Stimulated activated CD8-positive, alpha-beta memory T cell treated with anti-CD3 and anti-CD28 coated beads, Interleukin-2, amount 100 ng/mL, for 48 hours (primary cell): ENCODE data around the gene SHISA7.
A peak's percentile ranks its signal among the peaks of the same experiment; 100 is the strongest.

Source experiments
- DNase-seq, 2 donors: peaks; one replicate each; pipeline ENCODE4 v3.0.0-alpha.2; 2020; ENCODE audit warnings: low read depth in 2 of 2

Gene SHISA7

DNA sequence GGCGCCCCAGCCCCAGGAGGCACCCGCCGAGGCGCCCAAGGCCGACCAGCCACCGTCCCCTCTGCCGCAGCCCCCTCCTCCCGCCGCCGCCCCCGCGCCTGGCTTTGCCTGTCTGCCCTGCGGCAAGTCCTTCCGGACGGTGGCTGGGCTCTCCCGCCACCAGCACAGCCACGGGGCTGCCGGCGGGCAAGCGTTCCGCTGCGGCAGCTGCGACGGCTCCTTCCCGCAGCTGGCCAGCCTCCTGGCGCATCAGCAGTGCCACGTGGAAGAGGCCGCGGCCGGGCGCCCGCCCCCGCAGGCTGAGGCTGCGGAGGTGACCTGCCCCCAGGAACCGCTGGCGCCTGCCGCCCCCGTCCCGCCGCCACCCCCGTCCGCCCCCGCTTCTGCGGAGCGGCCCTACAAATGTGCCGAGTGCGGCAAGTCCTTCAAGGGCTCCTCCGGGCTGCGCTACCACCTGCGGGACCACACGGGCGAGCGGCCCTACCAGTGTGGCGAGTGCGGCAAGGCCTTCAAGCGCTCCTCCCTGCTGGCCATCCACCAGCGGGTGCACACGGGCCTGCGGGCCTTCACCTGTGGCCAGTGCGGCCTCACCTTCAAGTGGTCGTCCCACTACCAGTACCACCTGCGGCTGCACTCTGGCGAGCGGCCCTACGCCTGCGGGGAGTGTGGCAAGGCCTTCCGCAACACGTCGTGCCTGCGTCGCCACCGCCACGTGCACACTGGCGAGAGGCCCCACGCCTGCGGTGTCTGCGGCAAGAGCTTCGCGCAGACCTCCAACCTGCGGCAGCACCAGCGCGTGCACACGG lies 39.3 kb upstream of the SHISA7 start:
- no peak for DNase-seq

DNA sequence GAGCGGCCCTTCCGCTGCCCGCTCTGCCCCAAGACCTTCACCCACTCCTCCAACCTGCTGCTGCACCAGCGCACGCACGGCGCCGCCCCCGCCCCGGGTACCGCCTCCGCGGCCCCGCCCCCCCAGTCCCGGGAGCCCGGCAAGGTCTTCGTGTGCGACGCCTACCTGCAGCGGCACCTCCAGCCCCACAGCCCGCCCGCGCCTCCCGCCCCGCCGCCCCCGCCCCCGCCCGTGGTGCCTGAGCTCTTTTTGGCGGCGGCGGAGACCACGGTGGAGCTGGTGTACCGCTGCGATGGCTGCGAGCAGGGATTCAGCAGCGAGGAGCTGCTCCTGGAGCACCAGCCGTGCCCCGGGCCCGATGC lies 38.7 kb upstream of the SHISA7 start:
- no peak for DNase-seq

DNA sequence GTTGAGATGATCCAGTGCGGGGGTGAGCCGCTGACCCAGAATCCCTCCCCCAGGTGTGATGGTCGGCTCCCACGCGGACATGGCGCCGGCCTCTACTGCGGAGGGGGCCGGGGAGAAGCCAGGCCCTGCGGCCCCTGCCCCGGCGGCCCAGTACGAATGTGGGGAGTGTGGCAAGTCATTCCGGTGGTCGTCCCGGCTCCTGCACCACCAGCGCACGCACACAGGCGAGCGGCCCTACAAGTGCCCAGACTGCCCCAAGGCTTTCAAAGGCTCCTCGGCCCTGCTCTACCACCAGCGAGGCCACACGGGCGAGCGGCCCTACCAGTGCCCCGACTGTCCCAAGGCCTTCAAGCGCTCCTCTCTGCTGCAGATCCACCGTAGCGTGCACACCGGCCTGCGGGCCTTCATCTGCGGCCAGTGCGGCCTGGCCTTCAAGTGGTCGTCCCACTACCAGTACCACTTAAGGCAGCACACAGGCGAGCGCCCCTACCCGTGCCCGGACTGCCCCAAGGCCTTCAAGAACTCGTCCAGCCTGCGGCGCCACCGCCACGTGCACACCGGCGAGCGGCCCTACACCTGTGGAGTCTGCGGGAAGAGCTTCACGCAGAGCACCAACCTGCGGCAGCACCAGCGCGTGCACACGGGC lies 38.2 kb upstream of the SHISA7 start:
- no peak for DNase-seq

DNA sequence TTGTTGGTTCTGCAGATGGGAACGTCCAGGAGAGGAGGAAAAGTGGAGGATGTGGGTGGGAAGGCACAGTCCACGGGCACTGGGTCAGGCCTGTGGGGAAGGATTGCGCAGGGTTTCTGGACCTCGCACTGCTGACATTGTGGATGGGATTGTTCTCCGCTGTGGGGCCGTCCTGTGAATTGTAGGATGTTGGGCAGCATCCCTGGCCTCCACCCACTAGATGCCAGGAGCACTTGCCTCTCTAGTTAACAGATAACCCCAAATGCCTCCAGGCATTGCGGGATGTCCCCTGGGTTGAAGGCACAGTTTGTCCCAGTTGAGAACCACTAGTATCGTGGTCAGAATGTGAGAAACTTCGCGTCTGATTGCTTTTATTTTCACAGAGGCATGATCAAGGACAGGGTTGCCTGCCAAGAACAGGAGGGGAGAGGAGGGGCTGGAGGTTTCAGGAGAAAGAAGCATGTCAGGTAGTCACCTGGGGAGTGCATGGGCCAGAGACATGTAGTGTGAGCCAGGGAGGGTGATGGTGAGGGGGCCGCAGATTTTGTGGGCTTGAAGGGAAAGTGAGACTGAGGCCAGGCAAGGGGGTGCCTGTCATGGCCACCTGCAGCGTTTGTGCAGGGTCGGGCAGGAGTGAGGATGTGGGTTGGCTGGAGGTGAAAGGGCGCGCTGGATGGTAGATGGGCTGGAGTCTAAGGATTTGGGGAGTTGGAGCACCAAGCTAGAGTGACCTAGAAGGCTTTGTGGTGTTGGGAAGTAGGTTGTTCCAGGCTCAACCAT lies 36.5 kb upstream of the SHISA7 start:
- DNase-seq, result no peak

DNA sequence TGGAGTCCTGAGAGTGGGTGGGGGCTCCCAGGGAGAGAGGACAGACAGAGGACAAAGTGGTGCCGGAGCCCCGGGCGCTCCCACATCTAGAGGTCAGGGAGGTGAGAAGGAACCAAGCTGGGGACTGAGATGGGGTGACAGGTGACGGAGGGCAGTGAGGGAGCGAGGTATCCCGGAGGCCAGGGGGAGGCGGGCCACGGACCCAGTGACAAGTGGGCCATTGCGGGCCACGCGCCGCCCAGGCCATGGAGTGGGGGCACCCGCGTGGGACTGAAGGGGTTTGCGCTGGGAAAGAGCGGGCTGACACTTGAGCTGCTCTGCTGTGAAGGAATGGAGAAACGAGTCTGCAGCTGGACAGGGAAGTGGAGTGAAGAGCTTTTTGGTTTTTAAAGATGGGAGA lies 35.9 kb upstream of the SHISA7 start:
- DNase-seq, result no peak

DNA sequence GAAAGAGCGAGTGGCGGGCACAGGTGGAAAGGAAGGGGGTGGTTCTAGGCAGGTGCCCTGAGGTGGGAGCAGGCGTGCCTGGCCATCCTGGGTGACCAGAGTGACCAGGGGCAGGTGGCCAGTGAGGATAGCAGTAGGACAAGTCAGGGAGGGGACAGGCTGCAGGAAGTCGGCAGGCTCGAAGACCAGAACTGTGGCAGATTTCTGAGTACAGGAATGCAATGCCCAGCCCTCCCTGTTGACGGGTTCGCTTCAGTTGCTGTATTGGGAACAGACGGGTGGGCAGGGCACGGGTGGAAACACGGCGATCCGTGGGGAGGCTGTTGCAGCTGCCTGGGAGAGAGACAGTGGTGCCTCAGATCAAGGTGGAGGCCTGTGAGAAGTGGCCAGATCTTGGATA lies 35.3 kb upstream of the SHISA7 start:
- DNase-seq, result no peak

DNA sequence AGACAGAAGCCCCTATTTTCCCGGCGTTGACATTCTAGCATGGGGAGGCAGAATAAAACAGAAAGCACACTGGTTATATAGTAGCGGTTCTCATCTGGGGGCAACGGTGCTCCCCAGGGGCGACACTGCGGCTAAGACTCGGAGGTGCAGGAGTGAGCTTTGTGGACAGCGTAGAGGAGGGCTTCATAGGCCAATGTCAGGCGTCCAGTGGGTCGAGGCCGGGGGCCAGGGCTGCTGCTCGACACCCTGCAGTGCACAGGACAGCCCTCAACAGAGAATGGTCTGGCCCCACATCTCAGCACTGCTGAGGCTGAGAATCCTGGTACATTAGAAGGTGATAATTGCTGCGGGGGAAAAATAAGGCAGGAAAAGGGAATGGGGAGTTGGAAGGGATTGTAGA lies 34.8 kb upstream of the SHISA7 start:
- DNase-seq, result no peak

DNA sequence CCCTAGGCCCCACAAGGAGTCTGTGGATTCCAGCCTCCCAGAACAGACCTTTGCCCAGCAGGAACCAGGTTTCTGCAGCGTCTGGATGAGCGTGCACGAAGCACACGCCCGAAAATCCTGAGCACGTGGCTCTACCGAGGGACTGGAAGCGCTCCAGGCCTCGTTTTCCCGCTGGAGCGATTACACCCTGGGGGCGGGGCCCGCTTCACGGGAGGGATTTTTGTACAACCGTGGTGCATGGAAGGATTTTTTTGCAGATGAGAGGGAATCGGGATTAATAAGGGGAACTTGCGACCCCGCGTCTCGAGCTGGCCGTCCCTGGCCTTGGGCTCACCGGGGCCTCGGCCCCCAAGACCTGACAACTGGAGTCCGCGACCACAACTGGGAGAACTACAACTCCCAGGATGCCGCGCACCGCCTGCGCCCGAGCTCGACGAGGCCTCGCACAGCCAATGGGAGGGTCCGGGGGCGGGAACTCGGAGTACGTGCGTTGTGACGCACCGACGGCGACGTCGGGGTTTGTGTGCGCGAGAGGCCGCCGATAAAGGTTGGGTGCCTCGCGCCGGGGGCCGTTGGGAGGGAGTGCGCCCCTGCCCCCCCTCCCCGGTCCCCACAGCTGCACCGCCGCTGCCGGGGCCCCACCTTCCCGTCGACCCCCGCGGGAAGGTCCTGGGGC lies 33.1 kb upstream of the SHISA7 start, which contains the start of gene ZNF628:
TSS of gene ZNF628 (plus strand) at position 518 of the 676 bp plus-strand sequence. CDS start 3,294 bp downstream, outside the sequence.
- peak; percentile 96 to 98 for DNase-seq

DNA sequence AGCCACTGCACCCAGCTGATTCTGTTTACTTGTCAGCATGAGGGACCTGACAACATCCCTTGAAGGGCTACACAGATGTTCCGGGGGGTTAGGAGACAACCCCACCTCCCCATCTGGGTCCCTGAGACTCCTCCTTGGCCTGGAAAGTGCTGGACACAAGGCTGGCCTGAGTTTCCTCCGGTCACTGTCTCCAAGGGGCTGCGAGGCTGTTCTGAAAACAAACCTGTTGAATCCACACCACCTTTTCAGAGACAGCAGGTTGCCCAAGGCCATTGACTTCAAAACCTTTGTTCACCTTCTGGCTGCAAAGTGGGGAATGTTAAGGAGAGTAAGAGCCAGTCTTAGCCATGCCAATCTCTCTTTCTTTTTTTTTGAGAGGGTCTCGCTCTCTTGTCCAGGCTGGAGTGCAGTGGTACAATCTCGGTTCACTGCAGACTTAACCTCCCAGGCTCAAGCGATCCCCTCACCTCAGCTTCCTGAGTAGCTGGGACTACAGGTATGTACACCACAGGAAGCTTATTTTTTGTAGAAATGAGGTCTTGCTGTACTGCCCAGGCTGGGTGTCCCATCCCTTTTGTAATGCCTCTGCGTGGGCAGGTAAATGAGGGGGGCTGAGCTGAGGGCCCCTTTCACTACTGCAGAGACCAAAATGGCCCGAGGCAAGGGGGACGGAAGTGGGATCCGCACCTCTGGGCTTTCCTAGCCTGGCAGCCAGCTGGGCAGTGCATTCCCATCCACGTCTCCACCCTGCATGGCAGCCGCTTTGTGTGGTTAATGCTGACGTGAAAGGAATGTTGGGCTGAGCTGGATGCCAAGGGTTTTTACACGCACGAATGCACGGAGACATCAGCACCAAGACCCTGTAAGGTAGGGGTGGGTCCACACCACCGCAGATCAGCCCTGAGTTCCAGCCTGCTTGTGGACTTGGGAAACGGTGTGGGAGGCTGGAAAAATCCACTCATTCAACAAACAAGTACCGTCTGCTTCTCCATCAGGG lies 31.5 kb upstream of the SHISA7 start:
- no peak for DNase-seq

DNA sequence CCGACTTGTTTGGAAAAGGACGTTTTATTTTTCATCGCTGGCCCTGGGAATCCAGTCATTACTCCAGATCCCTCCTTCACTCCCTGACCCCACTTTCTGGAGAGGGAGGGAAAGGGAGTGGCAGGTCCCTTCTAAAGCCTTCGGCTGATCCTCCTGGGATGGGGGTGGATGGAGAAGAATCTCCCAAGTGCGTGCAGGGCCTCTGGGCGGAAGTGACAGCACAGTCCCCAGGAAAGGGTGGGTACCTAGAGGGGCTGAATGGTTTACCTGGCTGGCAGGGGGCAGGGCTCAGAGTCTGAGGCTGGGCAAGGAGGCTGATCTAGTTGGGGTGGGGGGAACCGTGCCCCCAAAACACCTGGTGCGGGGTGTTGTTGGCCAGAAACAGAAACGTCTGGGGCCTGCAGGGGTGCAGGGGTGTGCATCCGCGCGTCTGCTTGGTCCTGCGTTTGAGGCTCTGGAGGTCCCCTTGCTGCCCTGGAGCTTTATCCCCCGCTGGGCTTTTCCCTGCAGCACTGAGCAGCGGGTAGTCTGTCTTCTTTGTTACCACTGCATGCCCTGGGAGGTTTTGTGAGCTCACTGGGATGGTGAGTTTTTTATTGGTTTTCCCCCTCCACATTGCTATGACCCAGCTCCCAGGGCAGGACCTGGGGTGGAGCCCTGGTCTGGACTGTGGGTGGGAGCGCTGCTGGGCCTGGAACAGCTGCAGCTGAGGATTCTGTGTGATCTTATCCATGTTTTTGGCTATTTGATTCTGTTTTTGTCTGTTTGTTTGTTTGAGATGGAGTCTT lies 30.3 kb upstream of the SHISA7 start:
- no peak for DNase-seq

DNA sequence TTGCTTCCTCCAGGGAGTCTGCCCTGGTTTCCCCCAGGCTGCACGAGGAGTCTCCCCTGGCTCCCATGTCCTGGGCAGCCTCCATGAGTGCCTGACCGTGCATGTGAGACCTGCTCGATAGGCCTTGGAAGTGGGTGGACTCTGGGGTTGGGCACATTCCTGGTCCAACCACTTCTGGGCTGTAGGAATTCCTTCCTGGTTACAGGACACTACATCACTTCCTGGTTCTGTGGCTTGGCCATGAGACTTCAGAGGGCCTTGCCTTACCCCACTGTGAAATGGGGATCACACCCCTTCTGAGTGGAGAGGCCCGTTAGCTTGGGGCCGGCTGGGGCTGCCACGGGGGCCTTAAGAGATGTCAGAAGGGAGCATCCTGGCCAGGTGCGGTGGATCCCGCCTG lies 29.4 kb upstream of the SHISA7 start:
- no peak for DNase-seq

DNA sequence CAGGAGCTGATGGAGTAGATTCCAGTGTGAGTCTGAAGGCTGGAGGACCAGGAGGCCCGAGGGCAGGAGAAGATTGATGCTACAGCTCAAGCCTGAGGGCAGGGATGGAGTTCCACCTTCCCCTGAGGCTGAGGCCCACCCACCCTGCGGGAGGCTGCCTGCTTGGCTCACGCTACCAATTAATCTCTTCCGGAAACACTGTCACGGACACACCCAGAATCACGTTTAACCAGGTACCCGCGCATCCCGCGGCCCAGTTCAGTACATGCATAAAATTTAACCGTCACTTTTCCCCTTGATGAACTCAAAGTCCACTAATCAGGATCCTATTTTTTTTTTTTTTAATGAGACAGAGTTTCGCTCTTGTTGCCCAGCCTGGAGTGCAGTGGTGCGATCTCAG lies 28.2 kb upstream of the SHISA7 start:
- DNase-seq, result no peak

DNA sequence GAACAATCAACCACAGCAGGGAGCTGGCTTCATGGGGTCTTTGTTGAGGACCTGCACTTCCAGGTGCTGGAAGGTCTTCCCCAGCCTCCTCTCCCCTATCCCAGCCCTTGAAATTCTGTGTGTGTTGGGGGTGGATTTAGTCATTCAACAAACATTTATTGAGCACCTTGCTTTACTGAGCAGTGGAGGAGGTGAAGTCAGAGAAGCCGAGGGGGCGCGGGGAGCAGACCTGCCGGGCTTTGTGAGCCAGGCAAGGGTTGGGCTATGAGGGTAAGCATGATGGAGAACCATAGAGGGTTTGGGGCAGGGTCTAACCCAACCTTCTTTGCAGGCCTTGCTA lies 24.9 kb upstream of the SHISA7 start:
- DNase-seq, result no peak

DNA sequence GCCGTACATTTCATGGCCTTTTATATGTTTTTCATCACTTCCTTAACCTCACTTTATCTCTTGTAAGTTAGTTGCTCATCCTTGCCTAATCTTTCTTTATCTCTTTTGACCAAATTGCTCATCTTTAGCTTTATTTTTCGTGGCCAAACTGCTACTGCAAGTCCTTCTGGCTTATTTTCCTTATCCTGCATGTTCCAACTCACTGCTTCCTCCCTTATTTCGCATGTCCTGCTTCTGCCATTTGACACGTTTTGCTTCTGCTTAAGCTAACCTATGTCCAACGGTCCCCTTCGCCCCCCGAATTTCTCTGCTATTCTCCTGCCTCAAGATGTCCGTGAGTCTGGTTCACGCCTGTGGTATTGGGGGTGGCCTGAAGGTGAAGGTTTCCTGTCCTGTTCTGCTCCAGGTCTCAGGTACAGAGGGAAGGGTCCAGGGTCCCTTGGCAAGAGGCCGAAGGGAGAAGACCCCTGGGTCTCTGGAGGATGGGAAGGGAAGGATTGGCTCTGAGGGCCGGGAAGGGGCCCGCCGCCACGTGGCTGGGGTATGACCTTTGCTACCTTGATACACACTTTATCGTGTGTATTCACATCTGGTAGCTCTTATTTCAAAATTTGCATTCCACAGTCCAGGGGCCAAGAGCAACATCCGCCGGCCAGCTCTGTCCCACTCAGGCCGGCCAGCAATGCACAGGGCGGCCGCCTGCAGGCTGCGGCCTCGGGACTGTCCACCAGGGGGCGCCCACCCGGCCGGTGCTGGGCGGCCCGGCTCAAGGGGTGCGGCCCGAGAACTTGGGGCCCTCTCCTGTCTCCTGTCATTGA lies 24.3 kb upstream of the SHISA7 start:
- DNase-seq, result peak; percentile 52 to 60

DNA sequence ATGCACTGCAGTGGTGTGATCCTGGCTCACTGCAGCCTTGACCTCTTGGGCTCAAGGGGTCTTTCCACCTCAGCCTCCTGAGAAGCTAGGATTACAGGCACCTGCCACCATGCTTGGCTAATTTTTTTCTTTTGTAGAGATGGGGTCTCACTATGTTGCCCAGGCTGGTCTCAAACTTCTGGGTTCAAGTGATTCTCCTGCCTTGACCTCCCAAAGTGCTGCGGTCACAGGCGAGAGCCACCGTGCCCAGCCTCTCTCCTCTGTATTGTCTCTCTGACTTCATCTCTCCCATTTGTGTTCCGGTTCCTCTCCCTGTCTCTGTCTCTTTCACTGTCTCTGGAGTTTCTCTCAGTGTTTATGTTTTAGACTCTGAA lies 23.1 kb upstream of the SHISA7 start:
- DNase-seq, result no peak

DNA sequence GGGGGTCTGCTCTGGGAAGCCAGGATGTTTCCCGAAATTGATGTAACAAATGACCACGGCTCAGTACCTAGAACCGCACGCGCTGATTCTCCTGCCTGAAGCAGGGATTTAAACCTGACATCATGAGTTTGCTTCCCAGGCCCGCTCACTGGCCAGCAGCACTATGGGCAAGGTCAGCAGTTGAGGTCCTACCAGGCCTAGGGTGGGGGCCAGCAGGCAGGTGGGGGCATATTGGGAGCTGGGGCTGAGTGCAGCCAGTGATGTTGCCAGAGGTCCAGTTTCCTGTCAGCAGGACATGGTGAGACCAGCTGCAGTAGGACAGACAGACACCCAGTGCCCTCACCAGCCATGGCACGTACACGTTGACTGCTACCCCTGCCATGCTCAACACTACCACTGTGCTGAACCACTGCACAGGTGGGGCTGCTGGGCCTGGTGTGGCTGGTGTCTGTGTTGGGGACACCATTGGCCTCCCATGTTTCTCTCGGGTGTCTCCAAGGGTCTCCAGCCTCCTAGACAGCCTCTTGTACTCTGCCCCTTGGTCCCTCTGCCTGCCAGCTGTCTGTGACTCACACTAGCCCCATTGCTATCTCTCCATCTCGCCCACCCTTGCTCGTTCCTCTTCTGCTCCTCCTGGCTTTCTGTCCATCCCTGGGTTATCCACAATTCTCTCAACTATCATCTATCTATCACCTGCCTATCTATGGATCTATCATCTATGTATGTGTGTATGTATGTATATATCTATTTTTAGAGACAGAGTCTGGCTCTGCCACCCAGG lies 22.6 kb upstream of the SHISA7 start:
- no peak for DNase-seq

DNA sequence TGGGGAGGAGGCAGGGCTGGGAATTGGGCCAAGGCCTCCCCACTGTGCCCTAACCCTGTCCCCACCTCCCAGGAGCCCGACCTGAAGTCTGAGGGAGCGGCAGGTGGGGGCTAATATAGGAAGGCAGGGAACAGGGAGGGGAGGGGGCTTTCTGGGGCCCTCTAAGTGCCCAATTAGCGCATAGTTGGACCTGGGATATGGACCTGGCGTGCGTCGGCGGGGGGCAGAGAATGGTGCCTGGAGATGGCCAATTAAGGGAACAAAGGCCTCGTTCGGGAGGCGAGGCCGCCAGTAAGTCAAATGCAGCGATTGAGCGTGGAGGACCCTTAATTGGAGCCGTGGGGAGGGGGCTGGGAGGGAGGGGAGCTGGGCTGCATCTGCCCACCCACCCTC lies 21.6 kb upstream of the SHISA7 start, which contains the start of gene C19orf85:
TSS of gene C19orf85 (minus strand) at position 90 of the 393 bp plus-strand sequence. CDS start 197 bp downstream, outside the sequence.
- no peak for DNase-seq

DNA sequence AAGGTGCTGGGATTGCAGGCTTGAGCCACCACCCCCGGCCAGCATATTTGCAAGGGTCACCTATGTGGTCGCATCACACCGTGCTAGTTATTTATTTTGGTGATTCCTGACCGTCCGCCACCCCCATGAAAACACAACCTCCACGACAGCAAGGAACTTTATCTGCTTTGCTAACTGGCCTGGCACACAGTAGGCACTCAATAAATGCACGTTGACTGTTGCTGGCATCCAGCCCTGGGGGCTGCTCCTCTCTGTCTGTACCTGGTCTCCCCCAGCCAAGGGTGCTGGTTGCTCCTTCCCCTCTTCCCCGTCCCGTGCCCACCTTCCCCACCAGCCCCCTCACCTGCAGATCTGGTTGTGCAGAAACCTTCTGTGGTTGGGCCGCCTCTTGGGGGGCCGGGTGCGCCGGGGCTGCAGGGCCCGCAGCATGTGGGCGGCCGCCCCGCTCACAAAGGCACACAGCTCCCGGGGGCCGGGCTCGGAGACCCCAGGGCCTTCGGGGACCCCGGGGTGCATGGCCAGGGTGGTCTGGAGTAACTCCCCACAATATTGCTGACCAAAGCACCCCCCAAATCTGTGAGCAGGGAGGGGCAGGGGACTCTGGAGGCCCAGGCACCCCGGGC lies 21.1 kb upstream of the SHISA7 start:
- DNase-seq, result no peak
